ENCODE data around the gene NAMPT.
"Not testable (repeated sequence)": the region's sequence is repeated elsewhere in the genome, so short reads cannot be mapped to it uniquely, and the experiment has no call there.

The NAMPT gene

DNA sequence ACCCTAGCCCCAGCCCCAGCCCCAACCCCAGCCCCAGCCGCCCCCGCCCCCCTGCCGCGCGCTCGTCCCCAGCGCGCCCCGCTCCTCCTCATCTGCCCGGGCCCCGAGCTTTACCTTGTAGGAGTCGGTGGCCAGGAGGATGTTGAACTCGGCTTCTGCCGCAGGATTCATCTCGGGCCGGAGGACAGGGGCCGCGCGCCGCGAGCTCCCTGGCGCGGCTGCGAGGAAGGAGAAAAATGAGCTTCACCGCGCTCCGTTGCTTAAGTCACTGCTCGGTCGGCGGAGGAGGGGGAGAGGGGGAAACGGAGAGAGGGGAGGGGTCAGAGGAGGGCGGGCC is at the start of gene NAMPT:
NAMPT (minus strand) TSS at position 270 of the 337 bp plus-strand sequence; CDS start at position 171, 99 bp downstream.
- DNase-seq = no peak

DNA sequence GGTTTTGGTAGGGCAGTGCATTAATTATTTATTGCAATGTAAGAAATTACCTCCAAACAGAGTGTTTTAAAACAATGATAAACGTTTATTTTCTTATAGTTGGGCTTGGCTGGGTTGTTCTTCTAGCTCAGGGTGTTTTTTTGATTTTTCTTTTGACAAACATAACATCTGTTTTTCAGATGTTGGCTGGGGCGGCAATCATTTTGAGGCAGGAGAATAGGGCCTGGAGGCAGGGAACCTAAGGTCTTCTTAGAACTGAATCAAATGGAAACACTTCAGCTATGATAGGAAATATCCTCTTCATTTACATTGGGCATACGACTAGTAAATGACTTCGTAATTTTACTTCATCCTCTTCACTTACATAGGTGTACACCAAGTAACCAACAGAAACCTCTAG is 47.4 kb upstream of the NAMPT start:
- no peak for DNase-seq

DNA sequence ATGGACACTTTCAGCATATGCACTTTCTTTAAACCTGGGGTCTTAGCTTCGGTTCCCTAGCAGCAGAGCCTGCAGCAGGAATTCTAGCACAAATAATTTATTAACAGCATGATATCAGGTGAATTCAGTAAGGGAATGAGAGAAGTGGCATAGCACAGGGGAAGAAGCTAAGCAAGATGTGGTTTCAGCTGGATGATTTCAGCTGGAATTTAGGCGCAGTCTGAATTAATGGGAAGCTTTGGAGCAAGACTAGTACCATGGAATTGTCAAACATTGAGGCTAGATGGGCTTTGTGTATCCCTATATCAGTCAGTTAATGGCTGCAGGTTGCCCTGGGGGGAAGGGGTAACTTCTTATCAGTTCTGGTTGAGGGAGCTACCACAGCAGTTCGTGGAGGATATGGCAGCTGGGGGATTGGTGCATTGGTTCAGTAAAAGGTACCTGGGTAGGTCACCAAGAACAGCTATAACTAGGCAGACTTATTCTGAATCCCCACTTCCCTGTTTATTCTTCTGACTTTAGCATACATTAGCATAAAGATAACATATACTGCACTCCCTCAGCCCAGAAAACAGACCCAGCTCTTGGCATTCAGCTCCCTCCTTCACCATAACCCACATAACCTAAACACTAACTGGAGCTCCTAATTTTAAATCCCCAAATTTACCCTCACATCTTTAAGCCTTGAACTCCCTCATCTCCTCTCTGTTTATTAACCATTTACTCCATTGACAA is 46.8 kb upstream of the NAMPT start:
- no peak for DNase-seq

DNA sequence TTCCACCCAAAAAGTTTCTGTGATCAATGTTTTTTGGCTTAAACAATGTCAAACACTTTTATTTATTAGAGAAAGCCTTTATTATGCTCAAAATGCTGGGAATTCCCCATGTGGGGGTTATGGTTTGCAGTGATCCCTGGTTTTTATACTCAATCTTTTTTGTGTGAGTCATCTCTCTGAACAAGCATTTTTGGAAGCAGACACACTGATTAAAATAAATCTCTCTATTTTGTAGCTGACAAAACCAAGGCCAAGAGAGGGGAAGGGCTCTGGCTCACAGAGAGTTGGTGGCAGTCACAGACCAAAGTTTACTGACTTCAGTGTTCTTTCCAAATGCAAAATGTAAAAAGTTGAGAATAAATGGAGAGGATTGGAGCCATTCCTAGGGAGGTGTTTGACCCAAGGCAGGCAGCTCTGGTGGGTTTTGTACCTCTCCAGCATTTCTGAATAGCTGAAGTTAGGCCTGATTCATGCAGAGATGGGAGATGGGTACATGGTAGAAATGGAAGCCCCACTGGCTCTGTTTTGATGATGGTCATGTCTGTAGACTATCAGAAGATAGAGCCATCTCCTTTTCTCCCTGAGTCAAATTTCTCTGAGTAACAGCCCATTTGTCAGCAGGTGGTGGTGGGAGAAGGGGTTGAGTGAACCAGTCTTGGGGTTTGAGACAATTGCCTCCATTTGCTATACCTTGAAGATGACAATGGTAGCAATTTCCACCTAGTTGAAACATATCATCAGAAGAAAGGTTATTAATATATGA is 45.4 kb upstream of the NAMPT start:
- DNase-seq = no peak

DNA sequence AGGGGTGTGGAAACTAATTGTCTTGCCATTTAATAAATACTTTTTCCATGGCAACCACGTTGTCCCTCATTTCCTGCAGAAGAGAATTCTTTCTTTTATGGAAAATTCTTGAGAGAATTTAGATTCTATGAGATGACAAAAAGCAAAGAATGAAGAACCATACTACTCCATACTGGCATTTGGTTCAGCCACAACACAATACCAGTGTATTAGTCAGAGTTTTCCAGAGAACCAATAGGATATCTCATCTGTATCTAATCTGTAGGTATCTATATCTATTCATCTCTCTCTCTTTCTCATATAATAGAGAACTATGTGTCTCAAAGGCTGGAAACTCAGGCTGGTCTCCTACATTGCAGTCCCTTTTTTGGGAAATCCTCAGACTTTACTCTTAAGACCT is 44.6 kb upstream of the NAMPT start:
- DNase-seq = no peak

DNA sequence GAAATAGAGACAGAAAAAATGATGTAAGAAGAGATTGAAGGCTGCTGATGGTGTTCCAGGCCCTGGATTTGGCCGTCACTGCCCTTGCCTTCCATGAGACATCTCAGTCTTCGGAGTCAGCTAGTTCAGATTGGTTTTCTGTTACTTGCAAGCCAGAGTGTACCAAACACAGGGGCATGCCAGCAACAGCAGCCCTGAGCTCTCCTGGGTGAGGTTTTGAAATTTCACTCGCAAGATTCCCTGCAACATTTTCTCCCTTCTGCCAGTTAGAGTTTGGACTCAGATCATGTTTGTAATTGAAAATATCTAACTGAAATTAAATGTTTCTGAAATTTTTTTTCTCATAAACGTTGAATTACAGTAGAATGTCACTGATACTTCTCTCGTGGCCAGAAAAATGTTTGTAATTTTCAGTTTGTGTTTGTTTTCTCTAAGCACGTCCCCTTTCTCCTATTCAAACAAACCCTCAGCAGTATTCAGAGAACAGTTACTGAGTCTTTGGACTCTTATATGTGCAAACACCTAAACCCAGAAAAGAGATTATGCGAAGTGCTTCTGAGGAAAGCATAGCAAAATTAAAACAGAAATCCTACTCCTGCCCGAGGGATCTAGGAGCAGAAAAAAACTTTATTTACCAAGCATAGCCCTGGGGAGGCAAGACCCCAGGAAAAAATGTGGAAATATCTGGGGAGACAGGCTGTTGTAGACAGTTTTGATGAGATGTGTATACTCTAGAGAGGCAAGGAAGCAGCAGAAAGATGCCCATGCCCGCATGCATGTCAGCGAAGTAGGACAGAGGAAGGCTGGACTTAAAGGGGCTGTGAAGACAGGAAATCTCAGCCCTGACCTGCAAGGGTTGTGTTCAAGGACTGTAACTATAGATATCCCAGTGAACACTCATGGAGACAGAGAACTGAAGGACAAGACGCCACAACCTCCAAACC is 43.0 kb upstream of the NAMPT start:
- DNase-seq = no peak

- DNase-seq = no peak
Measured at GRCh38 chr7:106326594-106327537, 42.1 kb upstream of the NAMPT start.

GRCh38 chr7:106324509-106324908 is 39.7 kb upstream of the NAMPT start:
- not testable (repeated sequence) for DNase-seq

DNA sequence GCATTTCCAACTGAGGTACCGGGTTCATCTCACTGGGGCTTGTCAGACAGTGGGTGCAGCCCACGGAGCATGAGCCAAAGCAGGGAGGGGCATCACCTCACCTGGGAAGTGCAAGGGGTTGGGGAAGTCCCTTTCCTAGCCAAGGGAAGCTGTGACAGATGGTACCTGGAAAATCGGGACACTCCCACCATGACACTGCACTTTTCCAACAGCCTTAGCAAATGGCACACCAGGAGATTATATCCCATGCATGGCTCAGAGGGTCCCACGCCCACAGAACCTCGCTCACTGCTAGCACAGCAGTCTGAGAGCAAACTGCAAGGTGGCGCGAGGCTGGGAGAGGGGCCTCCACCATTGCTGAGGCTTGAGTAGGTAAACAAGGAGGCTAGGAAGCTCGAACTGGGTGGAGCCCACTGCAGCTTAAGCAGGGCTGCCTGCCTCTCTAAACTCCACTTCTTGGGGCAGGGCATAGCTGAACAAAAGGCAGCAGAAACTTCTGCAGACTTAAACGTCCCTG is 35.5 kb upstream of the NAMPT start:
- DNase-seq = not testable (repeated sequence)

GRCh38 chr7:106318482-106318881 is 33.7 kb upstream of the NAMPT start:
- DNase-seq = no peak

DNA sequence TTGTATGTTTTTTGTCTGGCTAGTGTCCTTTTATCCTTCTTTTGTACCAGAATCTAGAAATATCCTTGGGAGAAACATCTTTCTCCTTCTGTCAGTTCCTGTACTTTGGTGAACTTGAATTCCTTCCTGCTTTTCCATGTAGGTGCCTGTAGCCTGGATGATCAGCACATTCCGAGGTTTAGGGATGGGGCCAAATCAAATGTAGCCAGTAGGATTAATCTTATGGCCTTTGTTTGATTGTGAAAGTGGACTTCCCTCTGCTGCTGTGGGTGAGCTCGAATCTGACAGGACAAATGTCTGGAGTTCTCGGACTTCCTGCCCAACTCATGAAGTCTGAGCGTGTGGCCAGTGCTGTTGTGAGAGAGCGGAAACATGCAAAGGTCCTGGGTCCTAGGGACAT is 33.2 kb upstream of the NAMPT start:
- no peak for DNase-seq

DNA sequence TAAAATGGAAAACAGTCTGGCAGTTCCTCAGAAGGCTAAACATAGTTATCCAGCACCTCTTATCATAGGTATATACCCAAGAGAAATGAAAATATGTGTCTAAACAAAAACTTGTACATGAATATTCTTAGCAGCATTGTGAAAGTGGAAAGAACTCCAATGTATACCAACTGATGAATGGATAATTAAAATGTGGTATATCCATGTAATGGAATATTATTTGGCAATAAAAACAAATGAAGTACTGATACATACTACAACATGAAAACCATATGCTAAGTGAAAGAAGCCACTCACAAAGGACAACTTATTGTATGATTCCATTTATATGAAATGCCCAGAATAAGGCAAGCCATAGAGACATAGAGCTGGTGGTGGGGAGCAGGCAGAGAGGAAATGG is 32.2 kb upstream of the NAMPT start:
- DNase-seq = no peak

- DNase-seq = no peak
Measured at GRCh38 chr7:106314875-106315274, 30.1 kb upstream of the NAMPT start.

DNA sequence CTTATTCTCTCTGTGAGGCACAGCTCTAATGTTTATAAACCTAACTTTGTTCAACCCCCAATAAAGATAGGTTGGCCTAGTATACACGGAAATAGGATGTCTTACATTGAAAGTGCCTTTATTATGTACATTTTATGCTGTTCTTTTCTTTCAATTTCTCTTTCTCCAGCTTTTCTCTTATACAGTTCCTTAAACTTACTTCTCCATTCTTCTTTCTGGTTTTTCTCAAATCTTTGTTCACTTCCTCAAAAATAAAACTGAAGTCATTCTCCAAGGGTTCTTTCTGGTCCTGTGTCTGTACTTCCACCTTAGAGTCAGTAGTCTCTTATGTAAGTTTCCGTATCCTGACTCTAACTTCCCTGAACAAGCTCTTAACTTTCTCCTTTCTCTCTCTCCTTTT is 29.2 kb upstream of the NAMPT start:
- no peak for DNase-seq

DNA sequence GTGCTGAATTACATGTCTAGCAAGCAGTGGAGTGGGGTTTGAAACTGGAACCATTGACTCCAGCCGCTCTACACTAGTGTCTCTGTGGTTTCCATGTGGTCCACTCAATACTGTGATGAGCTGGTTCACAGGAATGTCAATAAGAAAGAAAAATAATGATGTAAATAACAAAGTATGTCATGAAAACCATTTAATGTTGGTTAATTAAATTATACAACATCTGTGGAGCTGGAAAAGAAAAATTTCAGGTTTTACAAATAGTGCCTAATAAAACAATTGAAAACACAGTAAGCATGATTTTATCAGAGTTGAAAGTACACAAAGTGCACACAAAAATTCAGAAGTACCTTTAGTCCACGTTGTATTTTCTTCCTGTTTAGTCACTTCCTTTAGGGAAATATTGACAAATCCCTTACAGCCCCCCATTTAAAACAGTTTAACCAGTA is 28.7 kb upstream of the NAMPT start:
- no peak for DNase-seq

DNA sequence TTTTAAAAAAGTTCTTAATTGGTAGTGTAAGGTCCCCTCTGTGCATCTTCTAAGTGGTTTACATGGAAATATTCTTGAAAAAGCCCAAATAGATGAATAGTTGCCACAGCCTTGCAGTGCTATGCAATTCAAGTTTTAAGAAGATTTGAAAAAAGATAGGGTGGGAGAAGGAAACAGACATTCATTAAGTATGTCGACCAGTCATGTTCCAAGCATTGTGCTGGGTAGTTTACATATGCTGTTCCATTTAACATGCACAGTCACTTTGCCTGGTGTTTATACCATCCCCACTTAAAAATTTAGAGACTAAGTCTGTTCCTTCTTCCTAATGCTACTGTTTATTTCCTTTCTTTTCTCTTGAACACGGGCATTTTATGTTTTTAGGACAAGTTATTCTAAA is 28.1 kb upstream of the NAMPT start:
- no peak for DNase-seq

DNA sequence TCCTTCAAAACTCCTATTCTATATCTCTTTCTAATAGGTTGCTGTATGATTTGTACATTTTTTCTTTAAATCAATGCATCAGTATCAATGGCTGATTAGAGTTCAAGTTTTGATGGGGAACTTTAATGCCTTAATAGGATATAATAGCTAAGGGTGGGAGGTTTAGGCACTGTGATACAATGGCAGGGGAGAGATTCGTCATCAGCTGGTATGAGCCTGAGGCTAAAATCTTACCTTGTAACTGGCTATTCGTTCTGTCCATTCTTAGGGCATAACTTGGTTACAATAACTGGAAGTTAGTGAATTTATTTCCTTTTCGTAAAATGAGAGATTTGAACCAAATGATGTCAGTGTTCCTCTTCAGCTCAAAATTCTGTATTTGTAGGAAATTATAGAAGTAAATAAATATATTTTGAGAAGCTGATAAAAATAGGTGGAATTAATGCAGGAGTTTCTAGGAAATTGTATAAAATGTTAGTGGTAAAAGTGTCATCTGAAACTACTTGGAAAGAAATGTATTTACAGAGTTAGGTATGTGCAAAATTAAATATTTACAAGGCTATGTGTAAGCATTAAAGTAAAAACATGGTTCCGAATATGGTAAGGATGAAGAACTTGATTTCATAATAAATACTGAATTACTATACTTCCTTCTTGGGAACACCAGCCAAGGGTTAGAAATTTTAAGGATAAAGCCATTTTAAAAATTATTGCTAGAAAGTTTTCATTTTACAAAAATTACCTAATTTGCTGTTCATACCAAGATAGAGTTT is 27.5 kb upstream of the NAMPT start:
- no peak for DNase-seq

DNA sequence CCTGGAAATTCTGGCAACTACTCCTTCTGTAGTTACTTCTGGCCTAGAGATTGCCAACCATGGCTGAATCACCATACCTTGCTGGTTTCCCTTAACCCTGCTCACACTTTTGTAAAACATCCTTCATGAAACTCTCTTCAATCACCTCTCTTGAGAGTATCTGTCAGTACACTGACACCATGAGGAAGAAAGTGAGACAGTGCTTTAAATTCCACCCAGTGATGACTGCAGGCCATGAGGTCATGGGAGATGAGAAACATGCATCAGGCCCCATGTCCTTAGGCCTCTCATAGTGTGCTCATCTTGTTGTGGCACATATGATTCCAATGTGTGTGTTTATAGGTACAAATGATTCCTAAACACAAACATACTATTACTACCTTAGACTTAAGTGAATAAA is 24.6 kb upstream of the NAMPT start:
- no peak for DNase-seq

DNA sequence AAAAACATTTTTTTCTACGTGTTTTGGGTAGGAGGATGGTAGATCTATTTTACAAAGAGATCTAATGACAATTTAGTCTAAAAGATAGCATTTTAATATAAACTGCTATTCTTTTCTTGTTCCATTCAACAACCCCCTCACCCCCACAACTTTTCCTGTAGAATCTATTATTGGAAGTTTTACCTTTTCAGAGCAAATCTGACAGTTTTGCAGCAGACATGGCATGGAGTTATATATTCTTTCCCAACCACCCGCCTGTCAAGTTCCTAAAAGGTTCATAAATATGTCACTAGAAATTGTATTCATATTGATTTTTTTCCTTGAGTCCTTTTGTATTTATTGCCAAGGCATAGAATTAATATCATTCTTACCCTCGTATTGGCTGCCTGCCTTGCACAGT is 21.5 kb upstream of the NAMPT start:
- no peak for DNase-seq

DNA sequence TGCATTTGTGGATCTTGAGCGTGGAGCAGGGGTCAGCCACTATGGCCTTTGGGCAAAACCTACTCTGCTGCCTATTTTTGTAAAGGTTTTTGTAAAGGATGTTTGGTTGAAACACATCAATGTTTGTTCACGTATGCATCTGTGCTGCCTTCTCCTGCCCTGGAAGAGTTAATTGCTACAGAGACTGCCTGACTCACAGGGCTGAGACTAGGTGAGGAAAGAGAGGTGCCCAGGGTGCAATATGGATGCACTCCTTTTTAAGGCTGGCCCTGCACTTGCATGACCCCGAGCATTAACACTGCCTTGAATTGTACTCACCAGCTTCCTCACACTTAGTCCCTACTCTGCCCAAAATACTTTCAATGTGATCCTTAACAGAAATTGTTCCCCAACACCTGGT is 20.9 kb upstream of the NAMPT start:
- no peak for DNase-seq

GRCh38 chr7:106304568-106304967 is 19.8 kb upstream of the NAMPT start:
- DNase-seq = no peak

Measured in activated CD4-positive, alpha-beta T cell treated with anti-CD3 and anti-CD28 coated beads, Interleukin-2, amount 50 U/mL, for 16 hours (primary cell).